GM21737 (cell line): ENCODE measurements around the gene CCDC27.

Experiments
- ATAC-seq: cut with Tn5 transposase; IDR thresholded peaks from one replicate; pipeline ENCODE4 v1.9.1; 2021; ENCODE audit warnings: mild to moderate bottlenecking, moderate library complexity; ENCODE audit not compliant: unreplicated experiment

CCDC27 gene

DNA sequence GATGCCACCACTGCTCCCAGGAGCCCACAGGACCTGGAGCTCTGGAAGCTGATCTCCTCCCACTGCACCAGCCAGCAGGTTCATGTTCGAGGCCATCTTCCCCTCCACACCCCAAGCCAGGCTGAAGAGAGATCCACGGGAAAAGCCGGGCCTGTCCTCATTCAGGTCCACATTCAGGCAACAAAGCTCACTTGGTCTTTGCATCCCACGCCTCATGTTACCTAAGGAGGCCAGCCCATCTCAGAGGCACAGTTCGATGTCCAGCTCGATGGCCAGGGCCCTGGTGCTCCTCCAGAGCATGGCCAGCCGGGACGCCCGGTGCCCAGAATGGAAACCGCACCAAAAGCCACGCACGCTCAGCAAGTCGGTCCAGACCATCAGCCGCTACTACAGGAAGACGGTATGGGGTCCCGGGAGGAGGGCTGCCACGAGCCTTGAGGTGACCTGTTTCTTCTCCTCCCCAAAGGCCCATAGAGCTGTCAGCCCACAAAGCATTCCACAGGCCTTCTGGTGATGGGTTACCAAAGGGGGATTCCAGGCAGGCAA lies at the start of gene CCDC27:
TSS of gene CCDC27 (plus strand) at position 51 of the 546 bp plus-strand sequence. CDS start at position 83, 32 bp downstream.
- ATAC-seq: no peak

DNA sequence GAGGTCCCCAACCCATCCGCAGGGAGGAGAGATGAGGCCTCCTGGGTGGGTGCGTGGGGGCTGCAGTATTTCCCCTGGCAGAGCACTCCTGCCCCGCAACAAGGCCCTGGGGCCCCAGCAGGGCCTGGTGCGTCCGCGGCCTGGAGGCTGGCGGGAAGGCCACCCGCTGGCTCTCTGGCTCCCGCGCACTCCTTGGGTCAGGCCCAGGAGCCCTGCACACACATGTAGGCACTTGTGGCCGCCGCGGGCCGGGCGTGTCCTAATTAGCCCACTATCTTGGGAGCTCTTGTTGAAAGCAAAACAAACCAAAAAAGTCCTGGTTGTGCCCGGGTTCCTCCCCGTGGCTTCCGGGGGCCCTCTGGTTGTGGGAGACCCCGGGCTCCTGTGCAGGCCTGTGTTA lies 49.7 kb upstream of the CCDC27 start:
- no peak for ATAC-seq

DNA sequence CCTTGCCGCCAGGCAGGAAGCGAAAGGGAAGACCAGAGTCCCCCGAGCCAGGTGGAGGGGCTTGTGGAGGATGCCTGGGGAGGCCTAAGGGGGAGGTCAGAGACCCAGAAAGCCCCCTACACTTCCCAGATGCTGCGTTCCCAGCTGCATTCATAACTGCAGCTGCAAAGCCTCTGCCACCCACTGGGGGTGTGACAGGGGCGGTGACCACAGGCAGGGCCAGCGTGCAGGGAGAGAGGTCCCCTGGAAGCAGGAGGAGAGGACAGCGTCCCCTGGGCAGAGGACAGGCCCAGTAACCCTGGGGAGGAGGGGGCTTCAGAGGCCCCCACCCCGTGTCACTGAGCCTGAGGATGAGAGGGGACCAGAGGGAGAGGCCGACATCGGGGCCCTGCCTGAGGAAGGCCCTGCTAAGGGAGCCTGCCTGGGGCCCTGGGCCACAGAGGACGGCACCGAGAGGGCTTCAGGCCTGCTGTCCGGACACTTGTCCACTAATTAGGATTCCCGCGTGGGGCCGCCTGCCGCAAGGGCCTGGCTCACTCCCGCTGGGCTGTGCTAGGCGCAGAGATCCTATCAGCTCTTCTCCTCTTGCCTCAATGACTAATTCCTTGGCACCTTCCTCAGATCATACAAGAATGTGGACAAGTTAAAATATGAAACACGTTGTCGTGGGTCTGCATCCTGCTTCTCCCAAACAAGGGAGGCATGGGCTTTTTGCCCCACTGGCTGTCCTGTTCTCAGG lies 49.1 kb upstream of the CCDC27 start:
- ATAC-seq: no peak

DNA sequence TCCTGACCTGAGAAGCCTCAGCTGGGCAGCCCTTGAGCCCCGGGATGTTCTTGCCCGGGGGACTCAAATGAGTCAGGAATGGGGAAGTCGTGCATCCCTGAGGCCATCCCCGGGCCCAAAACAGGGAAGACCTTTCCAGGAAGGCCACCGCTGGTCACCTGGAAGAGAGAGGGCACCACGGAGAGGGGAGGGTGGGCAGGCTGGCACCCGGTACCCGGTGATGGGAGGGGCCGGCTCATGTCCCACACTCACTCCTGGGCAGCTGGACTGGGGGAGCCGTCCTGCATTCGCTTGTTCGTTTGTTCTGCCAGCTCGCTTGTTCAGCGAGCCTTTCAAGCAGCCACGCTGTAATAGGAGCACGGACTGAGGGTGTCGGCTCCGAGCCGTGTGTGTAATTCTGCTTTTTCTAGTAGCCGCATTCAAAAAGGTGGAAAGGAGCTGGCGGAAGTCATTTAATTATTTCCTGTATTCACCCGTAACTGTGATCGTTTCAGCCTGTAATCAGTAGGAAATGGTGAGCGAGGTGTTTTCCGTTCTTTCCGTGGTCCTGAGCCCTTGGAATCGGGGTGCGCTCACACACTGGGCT lies 48.4 kb upstream of the CCDC27 start:
- no peak for ATAC-seq

DNA sequence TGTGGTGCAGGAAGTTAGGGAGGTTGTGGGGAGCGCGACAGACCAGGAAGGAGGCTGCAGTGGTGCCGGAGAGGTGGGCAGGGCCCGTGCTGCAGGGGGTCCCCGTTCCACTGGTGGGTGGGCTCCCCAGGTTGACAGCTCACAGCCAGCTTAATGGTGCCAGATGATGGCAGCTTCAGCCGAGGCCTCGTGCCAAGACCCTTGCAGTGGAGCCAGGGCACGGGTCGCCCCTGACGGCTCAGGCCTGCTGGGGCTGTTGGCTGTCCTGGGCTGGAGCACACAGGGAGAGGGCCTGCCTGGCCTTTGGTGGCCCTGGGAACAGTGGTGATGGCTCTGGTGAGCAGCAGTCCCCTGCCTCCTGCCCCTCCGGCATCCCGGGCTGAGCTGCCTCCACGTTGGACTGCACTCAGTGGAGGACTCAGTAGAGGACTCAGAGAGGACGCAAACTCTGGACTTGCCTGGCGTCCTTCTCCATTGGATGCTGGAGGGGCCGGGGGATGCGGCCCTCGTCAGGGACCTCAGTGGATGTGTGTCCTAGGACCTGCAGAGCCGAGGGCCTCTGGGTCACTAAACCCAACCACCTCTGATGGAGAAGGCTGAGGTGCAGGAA lies 46.8 kb upstream of the CCDC27 start:
- ATAC-seq: no peak

DNA sequence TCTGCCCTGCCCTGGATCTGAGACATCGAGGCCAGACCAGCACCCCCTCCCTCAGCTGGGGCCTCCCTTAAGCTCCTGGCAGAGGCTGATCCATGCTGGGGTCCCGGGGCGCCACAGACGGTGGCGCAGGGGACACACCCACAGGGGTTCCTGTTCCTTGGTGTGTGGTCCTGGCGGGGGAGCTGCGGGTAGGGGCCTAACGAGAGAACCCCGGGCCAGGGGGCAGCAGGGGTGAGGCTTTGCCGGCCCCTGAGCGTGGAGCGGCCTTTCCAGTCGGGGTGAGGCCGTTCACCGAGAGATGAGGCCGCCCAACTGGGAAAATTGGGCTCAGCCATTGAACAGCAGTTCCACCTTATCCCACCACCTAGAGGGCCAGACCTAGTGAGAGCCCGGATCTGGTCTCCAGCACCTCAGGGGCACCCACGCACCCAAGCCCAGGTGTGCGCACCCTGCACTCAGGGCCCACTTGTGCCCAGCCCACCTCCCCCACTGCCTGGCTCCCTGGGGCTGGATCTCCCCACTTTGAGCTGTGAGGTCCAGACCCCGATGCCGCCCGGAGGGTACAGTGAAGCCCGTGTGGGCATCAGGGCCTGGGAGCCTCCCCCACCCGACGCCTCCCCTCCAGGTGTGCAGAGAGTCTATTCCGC lies 45.5 kb upstream of the CCDC27 start:
- ATAC-seq: no peak

DNA sequence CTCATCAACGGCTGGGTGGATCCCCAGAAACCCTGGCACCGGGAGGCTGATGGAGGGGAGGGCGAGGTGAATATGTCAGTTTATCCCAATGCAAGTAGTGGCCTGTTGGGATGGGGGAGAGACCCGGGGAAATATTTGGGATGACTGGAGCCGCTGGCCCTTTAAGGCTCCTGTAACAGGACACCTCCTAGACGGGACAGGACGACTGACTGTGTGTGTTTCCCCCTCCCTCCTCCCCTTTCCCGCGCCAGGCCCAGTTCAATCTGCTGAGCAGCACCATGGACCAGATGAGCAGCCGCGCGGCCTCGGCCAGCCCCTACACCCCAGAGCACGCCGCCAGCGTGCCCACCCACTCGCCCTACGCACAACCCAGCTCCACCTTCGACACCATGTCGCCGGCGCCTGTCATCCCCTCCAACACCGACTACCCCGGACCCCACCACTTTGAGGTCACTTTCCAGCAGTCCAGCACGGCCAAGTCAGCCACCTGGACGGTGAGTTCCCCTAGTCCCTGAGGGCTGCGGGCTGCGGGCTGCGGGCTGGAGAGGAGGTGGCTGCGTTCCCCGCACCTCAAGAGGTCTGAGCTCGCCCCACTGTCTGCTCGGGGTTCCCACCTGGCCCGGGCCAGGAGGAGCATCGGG lies 44.8 kb upstream of the CCDC27 start:
- no peak for ATAC-seq

DNA sequence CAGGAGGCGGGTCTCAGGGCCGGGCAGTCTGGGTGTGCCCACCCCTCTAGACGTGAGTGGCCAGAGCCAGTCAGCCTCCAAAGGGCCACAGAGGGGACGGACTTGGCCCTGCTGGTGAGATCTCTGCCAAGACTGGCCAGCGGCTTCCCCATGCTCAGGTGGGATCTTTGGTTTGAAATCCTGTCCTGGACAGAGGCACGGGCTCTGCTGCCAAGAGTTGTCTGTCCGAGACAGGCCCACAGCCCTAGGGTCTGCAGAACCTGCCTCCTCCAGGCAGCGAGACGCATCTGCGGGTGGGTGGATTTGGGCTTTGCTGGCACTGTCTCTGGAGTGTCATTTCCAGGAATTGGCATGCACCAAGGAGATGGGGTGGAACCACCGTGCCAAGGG lies 44.3 kb upstream of the CCDC27 start:
- no peak for ATAC-seq

DNA sequence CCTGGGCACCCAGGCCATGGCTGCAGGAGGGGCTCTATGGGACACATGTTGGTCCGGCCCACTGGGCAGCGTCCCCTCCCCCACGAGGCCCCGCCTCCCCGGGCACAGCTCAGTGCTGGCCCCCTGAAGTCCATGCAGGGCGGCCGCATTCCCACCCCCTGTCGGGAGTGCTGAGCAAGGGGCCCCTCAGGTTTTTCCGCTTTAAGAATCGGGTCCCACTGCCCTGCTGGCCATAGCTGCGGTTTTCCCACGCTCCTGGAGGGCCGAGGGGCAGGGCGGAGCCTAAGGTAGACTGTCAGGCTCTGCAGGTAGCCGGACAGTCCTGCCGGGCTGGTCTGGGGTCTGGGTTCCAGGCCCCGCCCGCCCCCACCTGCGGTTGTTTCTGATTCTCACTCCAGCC lies 43.5 kb upstream of the CCDC27 start:
- ATAC-seq: no peak

DNA sequence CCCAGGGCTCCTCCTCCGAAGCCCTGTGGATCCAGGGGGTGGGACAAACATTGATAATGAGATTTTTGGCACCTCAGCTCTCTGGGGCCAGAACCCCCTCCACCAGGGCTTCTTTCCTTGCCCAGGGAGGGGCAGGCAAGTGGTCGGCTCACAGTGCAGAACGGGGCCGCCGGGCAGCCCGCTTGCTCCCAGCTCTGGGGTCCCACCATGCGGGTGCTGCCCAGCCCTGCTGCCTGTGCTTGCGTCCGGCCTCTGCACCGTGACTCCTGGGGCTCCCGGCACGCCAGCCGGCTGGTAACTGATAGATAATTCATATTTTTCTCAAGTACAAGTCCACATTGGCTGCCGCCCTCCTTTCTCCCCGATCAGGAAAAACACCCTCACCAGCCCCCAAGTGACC lies 42.0 kb upstream of the CCDC27 start:
- no peak for ATAC-seq

DNA sequence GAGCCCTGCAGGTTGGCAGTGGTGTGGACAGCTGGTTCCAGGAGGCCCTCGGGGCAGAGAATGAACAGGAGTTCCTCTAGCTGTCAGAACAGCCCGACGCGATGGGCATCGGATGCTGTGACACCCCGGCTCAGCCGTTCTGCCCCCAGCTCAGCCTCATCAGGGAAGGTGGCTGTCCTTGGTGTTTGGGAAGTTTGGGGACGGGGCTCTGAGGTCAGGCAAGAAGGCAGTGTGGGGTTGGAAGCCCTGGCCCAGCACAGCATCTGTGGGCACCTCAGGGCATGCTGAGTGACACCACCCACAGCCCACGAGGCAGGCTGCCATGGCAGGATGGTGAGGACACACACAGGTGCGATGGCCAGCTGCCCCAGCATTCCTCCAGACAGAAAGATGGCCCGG lies 40.9 kb upstream of the CCDC27 start:
- ATAC-seq: no peak

DNA sequence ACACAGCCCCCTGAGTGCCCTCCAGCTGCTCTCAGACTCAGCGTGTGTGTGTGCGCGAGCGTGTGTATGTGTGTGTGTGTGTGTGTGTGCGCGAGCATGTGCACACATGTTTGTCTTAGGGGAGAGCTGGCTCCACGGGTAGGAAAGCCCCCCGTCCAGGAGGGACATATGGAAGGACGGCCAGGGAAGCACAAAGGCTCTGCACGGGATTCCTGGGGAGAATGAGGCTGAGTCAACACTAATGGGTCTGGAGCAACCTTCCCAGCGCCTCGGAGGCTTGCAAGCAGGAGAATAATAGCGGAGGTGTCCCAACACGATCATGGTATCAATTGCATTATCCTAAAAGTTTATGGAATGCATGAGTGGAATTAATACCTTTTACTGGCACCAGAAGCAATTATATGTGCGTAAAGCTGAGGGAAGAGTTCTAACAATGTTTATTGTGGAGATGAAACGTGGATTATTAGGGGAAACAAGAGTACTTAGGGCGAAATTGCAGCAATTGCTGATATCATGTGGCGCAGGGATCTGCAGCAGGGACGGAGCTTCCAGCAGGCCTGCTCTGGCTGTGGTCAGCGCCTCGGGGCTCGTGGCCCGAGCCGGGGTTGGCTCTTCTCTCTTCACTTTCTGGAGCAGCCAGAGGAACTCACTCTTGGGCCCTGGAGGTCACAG lies 40.3 kb upstream of the CCDC27 start:
- no peak for ATAC-seq

DNA sequence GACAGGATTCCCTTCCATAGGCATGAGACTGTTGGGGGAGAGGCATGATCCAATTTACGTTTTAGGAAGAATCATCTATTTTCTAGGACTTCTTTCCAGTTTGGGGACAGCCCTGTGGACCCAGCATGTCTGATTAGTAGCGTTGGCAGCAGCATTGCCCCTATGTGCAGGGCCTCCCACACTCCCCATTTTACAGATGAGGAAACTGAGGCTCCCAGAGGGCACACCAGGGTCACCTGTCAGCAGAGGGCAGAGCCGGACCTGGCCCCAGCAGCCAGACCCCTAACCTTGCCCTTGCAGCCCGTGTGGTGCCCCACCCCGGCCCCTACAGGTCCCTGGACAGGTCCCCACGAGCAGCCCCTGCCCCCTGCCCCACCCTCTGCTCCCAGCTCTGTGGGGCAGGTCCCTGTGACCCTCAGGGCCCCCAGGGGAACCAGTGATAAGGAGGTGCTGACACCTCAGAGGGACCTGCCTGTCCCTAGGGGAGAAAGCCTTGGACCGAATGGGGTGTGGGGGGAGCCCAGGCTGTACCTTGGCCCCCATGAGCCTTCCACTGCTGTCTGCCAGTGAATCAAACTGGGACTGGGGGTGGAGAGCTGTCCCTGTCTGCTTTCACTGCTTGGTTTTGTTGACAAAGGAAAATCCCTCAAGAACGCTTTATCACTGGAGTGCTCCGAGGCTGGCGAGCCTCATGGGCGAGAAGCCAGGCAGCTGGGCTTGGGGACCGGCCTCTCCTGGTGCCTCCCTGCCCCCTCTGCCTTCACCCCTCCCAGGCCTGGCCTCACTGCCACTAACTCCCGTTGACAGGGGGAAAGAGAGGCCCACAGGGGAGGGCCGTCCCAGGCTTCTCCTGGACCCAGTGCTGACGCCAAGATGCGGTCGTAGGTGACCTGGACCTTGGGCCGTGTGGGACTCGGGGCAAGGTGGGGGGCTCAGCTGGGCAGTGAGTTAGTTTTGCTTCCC lies 39.4 kb upstream of the CCDC27 start:
- ATAC-seq: no peak

DNA sequence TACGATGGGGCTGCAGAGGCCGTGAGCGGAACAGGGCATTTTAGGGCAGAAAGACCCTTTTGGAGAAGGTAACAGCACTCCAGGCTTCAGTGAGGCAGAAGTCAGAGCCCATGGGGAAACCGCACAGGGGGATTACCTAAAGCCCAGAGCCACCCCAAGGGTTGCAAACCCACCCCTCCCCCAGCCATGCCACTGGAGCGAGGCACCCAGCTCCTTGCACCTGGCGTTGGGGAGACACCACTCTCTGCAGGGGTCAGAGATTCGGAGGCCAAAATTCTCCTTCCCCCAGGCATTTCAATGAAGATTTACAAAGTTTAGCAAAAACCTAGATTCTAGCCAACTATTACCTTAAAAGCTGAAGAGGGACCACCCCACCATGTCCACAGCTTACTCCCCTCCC lies 38.4 kb upstream of the CCDC27 start:
- ATAC-seq: no peak

DNA sequence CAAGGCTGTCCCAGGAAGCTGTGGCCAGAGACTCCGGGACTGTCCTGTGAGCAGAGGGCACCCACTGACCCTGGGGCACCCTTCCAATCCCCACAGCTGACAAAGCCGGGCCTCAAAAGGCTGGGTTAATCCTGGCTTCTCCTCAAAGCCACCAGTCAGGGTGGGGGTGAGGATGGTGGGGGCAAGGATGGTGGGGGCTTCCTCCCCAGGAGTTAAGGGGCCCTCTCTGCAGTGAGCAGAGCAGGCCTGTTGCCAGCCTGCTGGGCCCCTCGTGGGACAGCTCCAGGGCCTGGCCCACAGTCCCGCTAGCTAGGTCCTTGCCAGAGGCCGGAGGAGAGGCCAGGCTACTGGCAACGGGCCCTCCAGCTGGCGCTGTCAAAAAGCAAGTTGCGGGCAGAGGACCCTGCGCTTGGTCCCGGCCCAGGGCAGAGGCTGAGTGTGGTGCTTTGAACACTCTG lies 37.9 kb upstream of the CCDC27 start:
- ATAC-seq: no peak

DNA sequence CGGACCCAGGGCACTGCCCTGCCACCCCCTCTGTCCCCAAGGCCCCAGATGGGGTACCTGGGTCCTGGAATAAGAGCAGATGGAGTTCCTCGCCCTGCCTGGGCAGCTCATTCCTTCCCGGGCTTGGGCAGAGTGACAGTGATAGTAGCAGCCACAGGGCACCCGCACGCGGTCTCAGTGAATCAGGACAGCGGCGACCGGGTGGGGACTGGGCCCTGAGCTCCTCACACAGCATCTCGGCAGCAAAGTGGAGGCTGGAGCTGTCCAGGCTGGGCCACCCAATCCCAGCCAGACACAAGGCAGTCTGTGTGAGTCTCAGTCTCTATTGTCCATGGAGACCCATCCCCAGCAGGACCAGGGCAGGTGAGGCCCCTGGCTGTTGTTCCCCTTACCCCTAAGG lies 37.4 kb upstream of the CCDC27 start:
- ATAC-seq: no peak

DNA sequence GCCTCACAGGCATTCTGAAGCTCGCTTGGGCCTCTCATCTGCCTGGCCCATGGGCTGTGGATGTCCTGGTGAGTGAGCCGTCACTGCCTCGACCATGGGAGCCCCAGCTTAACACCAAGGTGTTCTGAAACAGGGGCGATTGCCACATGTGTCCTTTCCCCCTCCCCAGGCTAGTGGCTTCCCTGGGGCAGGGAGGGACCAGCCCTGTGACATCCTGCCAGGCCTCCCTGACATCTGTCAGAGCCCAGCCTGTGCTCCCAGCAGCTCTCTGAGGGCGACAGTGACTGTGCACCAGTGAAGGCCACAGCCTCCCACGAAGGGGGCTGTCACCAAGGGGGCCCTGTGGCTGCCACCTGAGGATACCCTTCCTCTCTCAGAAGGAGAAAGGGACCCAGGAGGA lies 35.9 kb upstream of the CCDC27 start:
- no peak for ATAC-seq

DNA sequence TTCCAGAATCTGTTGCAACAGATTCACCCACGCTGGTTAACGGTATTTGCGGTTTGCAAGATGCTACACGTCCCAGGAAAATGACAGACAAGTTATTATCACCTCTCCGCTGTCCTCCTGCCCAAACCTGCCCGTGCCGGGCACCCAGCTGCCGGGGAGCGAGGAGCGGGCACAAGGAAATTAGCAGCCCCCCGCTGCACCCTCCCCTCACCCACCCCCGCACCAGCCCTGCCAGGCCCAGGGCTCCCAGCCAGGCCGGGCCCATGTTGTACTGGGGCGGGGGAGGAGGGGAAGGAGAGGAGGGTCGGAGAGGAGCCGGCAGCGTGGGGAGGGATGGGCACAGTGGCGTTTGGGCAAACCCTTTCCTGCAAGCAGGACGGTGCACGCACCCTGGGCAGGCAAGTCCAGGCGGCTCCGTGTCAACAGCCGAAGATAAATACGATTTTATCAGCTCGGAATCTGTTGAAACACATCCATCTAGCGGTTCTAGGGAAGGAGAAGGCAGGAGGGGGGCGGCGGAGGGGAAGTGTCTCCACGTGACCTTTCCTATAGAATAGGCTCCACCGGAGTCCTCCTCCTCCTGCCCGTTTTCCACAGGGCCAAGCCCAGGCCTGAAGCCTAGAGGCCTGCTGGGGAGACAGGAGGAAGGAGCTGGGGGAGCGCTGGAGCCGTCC lies 35.1 kb upstream of the CCDC27 start:
- ATAC-seq: no peak
